Glutamatergic neuron (in vitro differentiated cells): ENCODE results near the gene CCNA1. TPM values are rescaled to one million over a fixed set of nuclear protein-coding genes. Genes with fewer than 3 reads are reported as not detected.

ENCODE experiments used
- total RNA-seq: library from RNA; stranded (reverse); fragmentation: NEBNext Ultra II Directional; extraction: Animal tissue kit (Norgen Biotek cat#: 25700); gene quantifications from one replicate; pipeline ENCODE4 v1.2.1, GENCODE V29; 2021; ENCODE audit not compliant: unreplicated experiment

The CCNA1 gene
- total RNA-seq, 1 donor from 2014 or later = 4.3 TPM

Other genes with a start within 250 kb of the CCNA1 start
- gene SOHLH2, start 217.9 kb upstream of the CCNA1 start, total RNA-seq = 0.78 TPM
- gene CCDC169, start 134.7 kb upstream of the CCNA1 start, total RNA-seq = 7.0 TPM
- 7.4 TPM for gene SPART, start 86.1 kb upstream of the CCNA1 start, total RNA-seq
- gene SERTM1, start 241.5 kb downstream of the CCNA1 start, total RNA-seq = 0.88 TPM